Activated CD8-positive, alpha-beta memory T cell treated with anti-CD3 and anti-CD28 coated beads, Interleukin-2, amount 50 U/mL, for 4 hours (primary cell): ENCODE data around the gene GLI2.

Source experiments
- DNase-seq: peaks from one replicate; pipeline ENCODE4 v3.0.0-alpha.2; 2020

Gene GLI2

DNA sequence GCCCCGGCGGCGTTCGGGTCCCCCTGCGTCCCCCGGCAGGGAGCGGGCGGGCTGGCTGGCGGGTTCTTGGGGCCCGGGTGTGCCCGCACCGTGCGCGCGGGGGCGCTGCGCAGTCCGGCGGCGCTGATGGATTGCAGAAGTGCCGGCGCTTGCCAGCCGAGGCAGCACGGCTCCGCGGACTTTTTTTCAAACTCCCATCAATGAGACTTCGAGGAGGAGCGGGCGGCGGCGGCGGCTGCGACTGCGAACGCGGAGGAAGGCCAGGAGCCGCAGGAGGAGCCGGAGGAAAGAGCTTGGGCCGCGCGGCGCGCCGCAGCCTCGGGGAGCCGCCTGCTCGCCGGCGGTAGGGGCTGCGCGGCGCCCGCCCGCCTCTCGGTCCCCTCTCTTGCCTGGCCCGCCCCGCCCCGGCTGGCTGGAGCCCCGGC, at the start of gene GLI2:
Gene GLI2, plus strand, starts transcription at position 123 of the 425 bp plus-strand sequence. CDS start 61,453 bp downstream, outside the sequence.
- DNase-seq = no peak

DNA sequence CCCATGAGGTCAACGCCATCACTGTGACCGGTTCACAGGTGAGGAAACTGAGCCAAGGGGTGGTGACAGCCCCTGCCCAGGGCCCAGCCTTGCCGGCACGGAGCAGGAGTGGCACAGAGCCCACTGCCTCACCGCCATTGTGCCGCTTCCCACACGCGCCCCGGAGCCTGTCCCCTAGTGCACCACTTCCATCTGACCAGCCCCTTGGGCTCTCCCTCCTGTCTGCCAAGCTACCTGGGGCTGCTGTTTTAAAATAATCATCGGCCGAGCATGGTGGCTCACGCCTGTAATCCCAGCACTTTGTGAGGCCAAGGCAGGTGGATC, 49.7 kb upstream of the GLI2 start:
- no peak for DNase-seq

- DNase-seq = no peak
These were observed 49.0 kb upstream of the GLI2 start for GRCh38 chr2:120686511-120687168.

GRCh38 chr2:120687210-120687609, 48.5 kb upstream of the GLI2 start:
- no peak for DNase-seq

DNA sequence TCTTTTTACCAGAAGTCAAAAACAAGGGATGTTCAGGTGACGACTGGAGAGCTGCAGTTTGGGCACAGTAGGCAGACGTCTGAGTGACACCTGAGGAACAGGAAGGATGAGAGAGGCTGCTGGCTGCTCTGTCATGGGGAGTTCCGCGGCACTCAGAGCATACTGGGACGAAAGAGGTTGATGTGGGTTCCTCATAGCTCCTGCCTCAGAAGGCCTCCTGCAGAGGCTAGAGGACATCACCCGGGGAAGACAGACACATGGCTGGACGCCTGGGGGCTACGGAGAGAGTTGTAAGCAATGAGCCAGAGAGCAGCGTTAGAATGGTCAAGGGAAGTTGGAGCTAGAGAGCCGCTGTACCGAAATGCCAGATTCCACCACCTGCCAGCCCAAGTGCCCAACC, 45.1 kb upstream of the GLI2 start:
- DNase-seq = no peak

DNA sequence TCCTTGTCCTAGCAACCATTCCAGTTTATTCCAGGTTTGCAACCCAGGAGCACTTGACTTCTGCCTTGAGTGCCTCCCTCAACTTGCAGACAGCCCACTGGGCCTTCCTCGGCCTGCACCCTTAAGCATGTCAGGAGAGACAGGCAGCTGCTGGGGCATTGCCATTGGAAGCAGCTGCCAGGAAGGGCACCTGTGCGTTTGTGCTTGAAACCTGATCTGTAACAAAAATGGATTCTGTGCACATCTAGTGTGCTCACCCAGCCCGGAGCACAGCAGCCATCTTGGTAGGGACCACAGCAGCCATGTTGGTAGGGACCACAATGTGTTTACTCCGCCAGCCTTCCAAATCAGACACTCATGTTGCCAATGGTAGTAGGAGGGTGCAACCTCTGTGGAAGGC, 44.3 kb upstream of the GLI2 start:
- no peak for DNase-seq

DNA sequence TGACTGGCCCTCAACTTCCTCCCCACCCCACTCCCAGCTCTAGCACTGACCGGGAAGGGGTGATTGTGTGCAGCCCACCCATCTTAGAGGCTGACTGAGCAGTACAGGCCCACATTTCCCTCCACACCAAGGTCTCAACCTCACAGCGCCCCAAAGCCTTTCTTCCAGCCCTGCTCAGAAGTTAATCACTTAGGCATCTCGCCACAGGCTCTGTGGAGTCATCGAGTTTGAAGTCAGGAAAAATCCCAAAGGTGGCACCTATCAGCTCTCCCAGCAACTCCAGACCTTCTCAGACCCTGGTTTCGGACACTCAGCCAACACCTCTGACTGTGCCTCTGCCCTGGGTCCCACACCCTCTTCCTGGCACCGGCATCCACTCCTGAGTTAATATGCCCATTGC, 43.0 kb upstream of the GLI2 start:
- DNase-seq = no peak

GRCh38 chr2:120693121-120693520, 42.5 kb upstream of the GLI2 start:
- DNase-seq = no peak

GRCh38 chr2:120694034-120694433, 41.6 kb upstream of the GLI2 start:
- DNase-seq = no peak

GRCh38 chr2:120697471-120697870, 38.2 kb upstream of the GLI2 start:
- no peak for DNase-seq

DNA sequence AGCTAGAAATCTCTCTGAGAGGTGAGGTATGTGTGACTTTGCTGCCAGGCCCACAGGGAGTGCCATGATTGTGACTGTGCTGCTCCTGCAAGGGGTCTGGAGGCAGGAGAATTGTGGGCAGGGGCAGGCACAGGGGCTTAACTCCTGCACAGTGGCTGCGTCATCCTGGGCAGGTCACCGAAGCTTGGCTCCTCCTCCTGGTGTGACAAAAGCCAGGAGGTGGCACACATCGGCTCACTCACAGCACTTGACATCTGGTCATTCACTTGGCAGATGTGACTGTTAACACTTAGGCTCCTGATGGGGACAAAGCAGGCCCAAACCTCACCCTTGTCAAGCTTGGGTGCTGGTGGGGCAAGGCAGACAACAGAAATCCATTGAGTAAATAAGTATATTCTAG, 36.4 kb upstream of the GLI2 start:
- no peak for DNase-seq

GRCh38 chr2:120700659-120701058, 35.0 kb upstream of the GLI2 start:
- DNase-seq = no peak

DNA sequence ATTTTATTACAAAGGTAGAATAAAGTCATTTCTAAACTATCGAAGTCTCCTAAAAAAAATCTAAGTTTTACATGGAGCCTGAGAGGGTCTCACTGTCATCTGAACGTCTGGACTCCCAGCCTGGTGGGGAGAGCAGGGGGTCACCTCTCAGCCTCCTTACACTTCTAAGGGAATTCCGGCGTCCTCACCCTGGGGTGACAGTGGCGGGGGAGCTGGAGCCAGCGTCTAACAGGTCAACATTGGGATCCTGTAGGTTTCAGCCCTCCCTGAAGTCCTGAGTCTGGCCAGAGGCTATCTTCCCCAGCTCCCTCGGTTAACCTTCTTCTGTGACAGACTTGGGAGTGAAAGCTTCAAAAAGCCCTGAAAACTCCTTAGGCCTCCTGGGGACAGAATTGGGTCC, 34.6 kb upstream of the GLI2 start:
- DNase-seq = no peak

DNA sequence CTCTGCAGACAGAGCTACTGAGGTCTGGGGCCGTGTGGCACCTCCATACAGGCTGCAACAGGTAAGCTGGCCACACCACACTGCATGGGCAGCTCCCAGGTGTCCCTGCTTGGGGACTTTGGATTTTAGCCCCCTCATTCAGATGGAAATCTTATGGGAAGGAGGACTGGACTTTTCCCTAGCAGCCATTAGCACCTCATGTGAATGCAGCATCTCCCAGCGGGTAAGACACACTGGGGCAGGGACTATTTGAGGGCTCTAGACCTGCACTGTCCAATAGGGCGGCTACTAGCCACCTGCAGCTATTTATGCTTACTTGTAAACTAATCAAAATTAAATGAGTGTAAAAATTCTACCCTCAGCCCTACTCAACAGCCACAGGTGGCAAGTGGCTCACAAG, 34.2 kb upstream of the GLI2 start:
- DNase-seq = no peak

DNA sequence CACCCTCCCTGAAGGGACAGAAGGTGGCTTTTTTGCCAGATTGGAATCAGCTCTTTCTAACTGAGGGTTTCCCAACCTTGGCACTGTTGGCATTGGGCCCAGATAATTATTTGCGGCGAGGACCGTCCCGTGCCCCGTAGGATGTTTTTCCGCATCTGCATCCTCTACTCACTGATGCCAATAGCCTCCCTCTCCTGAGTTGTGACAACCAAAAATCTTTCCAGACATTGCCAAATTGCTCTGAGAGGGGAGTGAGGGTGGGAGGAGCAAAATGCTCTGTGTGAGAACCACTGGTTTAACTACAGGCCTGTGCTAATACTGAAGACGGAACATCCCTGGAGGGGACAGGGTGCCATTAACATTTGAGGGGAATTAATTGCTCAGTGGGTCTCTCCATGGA, 33.6 kb upstream of the GLI2 start:
- DNase-seq = no peak

DNA sequence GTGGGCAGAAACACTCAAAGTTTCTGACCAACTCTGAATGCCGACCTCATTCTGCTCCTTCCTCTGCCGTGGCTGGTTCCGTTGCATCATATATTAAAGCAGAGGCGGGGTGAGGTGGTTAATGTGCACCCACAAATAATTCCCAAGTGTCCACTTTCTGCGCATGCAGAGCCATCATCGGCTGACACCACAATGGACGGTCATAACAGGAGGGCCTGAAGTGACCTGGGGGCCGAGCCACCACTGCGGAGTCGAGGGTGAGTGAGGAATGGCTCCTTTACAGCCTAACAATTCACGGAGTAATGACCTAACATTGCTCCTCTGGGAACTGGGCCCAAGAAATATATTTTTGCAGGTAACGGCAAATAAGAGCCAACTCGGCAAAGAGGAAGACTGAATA, 32.9 kb upstream of the GLI2 start:
- DNase-seq = no peak

DNA sequence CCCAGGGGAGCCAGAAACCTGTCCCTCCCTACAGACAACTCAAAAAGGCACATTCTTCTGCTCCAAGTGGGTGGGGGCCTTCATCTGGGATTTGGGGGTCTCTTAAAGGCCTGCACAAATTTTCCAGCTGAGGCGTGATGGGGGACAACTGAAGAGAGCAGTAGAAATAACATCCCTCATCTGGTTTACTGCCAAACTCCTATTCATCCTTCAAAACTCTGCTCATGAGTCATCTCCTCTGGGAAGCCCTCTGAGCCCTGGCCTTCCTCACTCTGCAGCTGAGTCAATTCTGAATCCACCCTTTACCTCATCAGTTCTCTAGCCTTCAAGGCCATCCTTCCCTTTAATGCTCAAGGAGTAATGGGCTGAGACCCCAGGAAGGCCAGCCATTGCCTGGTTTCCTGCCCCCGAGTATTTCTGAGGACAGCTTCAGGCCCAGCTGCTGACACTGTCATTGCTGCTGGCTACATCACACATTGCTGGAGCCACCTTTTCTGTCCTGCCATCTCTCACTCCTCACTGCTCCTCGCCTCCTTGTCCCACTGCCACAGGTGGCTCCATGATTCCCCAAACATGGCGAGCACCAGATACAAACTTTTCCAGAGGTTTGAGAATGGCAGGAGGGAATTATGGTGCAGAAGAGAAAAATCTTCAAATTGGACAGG, 32.2 kb upstream of the GLI2 start:
- DNase-seq = no peak

DNA sequence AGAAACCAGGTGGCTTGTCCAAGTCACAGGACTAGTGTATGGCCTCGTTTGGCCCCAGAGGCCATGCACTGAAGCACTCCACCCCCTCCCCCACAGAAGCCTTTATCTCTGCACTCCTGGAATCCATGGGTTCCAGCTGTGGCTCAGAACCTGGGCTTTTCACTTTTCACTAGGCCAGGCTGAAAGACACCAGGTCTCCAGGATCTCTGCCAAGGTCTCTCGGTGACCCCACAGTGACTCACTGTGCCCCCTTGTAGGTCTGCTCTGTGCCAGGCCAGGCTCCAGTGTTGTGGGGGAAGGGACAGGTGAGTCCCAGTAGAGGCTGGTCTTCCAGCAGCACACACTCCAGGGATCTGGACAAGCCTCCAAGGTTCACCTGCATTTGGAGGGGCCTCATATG, 31.0 kb upstream of the GLI2 start:
- DNase-seq = no peak

DNA sequence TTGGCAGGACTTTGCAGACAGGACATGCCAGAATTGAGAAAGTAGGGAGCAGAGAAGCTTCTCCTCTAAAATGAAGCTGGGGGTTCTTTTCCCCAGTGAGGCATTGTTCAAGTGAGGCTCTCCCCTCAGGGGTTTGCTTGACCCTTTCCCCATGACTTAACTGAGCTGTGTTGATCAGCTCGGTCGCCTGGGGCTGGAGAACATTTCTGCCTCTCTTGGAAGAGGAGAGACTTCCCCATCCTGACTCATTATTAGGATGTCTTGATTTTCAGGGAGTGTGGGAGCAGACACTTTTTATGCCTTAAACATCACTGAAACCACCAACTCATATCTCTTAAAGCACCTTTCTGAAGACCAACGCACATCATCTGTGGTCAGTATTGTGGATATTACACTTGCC, 27.9 kb upstream of the GLI2 start:
- no peak for DNase-seq

DNA sequence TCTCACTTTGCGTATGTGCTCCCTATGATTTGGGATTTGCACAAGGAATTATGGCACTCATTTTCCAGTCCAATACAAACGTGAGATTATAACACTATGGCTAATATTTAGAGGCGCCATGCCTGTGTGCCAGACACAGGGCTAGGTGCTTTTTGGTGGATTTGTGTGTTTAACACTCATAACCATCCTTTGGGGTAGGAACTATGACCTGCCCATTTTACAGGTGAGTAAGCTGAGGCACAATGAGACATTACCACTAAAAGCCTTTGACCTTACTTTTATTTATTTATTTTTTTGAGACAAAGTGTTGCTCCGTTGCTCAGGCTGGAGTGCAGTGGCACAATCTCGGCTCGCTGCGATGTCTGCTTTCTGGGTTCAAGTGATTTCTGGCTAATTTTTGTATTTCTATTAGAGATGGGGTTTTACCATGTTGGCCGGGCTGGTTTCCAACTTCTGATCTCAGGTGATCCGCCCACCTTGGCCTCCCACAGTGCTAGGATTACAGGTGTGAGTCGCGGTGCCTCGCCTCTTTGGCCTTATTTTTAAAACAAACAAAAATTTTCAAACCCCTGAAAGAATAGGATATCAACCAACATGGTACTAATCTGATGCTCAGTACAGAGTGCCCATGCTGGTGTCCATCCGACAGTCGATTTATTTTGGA, 26.6 kb upstream of the GLI2 start:
- DNase-seq = no peak

GRCh38 chr2:120709608-120710041, 26.0 kb upstream of the GLI2 start:
- DNase-seq = no peak

GRCh38 chr2:120710256-120710655, 25.4 kb upstream of the GLI2 start:
- DNase-seq = no peak

DNA sequence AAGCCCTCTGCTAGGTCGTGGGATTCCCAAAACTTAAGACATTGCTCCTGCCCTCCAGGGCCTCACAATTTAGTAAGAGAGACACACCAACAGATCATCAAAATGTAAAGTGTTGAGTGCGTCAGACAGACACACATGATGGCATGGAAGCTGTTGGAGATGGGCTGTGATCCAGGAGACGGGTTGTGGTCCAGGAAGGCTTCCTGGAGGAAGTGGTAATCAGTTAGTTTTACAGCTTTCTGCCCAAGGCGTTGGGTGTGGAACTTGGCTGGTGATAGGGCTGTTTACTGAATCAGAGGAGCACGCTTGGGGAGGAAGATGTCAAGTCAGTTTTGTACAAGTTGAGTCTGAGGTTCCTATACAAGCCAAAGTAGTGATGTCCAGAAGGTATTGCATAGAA, 24.0 kb upstream of the GLI2 start:
- DNase-seq = no peak

DNA sequence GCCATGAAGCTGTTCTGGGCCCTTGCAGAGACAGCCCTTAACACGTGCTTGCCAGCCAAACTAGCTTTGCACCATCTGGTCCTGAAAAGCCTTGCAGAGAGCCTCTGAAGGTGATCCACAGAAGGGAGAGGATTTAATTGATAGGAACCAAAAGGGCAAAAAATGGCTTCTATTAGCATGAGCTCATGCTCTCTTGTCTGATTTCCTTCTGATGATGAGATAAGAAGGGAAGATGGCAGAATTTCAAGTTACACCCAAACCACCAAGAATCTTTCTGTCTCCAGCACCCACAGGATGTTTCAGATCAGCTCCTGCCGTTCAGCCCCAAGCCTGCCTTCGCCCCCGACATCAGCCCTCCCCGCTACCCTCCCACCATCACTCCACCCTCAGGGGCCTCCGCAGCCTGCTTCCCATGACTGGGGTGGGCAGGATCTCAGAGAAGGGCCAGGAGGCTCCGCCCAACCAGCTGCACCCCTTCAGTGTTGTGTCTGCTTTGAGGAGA, 23.4 kb upstream of the GLI2 start:
- no peak for DNase-seq
